Thoracic aorta (tissue), 2 donors: Measurements from ENCODE around the gene RGL3. TPM values are rescaled to one million over a fixed set of nuclear protein-coding genes. Genes with fewer than 3 reads are reported as not detected.

Experiments used
- ATAC-seq: fragments of 150-250 bp; one replicate; pipeline ENCODE4 v1.8.0; 2017; ENCODE audit warnings: low read depth; ENCODE audit not compliant: insufficient number of reproducible peaks, low FRiP score
- DNase-seq: peaks from one replicate; pipeline ENCODE4 v3.0.0-alpha.2; 2020; ENCODE audit warnings: low spot score
- H3K27ac ChIP-seq, 2 donors: fragments of 200-600 bp; sonication (generic); 1 replicate in 1 of 2; 2 replicates in 1 of 2; pipeline ENCODE4 v1.5.1; 2016; ENCODE audit warnings: mild to moderate bottlenecking in 2 of 2, moderate library complexity in 2 of 2
- H3K27me3 ChIP-seq: fragments of 200-600 bp; sonication (generic); replicated peaks from 2 replicates; pipeline ENCODE4 v1.6.0; 2016; ENCODE audit warnings: mild to moderate bottlenecking; ENCODE audit not compliant: insufficient read depth
- H3K36me3 ChIP-seq: fragments of 200-600 bp; sonication (generic); one replicate; pipeline ENCODE4 v1.5.1; 2016
- H3K4me1 ChIP-seq, 2 donors: fragments of 200-600 bp; sonication (generic); 1 replicate in 1 of 2; 2 replicates in 1 of 2; pipeline versions ENCODE4 v1.5.1 to v1.6.0; 2016; ENCODE audit warnings: low read depth in 2 of 2, mild to moderate bottlenecking in 1 of 2; ENCODE audit not compliant: control insufficient read depth in 1 of 2
- H3K4me3 ChIP-seq: fragments of 200-600 bp; sonication (generic); 2 replicates; pipeline ENCODE4 v1.5.1; 2016; ENCODE audit warnings: mild to moderate bottlenecking
- H3K9me3 ChIP-seq: fragments of 200-600 bp; sonication (generic); 2 replicates; pipeline ENCODE4 v1.5.1; 2016
- CTCF ChIP-seq: fragments of 200-600 bp; sonication (generic); IDR thresholded peaks from one replicate; pipeline ENCODE4 v1.5.1; 2019; ENCODE audit warnings: antibody characterized with exemption
- total RNA-seq, 2 donors: library from RNA; depleted of rRNA; stranded (reverse); fragments of >200 nt; gene quantifications; one replicate each; pipeline versions ENCODE4 v1.1.0 to v1.2.3, GENCODE V29; 2016

Gene RGL3
- total RNA-seq, 2 donors from 2014 or later = 43.6 to 47.4 TPM

- DNase-seq = no peak
- H3K27me3 ChIP-seq = no peaks in the 10 kb centered on the region
- no peaks in the 10 kb centered on the region for H3K36me3 ChIP-seq
- no peak overlapping the region for H3K27ac ChIP-seq
- no peak overlapping the region for H3K4me3 ChIP-seq
- no peak for TF ChIP-seq CTCF
- ATAC-seq = no peak
- no peaks in the 10 kb centered on the region for H3K4me1 ChIP-seq
- peaks cover 6% of the 10 kb centered on the region for H3K9me3 ChIP-seq
Observed at GRCh38 chr19:11390933-11391680, 28.0 kb downstream of the RGL3 start.

- Histone ChIP-seq H3K36me3 (no peaks in the 10 kb centered on the region), H3K27ac (no peak overlapping the region), H3K4me3 (no peak overlapping the region), H3K27me3 (no peaks in the 10 kb centered on the region), H3K9me3 (peaks cover 6% of the 10 kb centered on the region), H3K4me1 (no peaks in the 10 kb centered on the region)
- ATAC-seq (no peak), DNase-seq (no peak)
- no peak for TF ChIP-seq CTCF
Observed at GRCh38 chr19:11390359-11390758, 28.8 kb downstream of the RGL3 start.

GRCh38 chr19:11387162-11388034, 31.7 kb downstream of the RGL3 start:
- peaks cover 8 to 19% of the 10 kb centered on the region in 2 donors for H3K4me1 ChIP-seq
- no peaks in the 10 kb centered on the region for H3K27me3 ChIP-seq
- H3K9me3 ChIP-seq = peaks cover 6% of the 10 kb centered on the region
- TF ChIP-seq CTCF = no peak
- ATAC-seq (no peak), DNase-seq (no peak)
- no peak overlapping the region for H3K4me3 ChIP-seq
- no peaks in the 10 kb centered on the region for H3K36me3 ChIP-seq
- no peak overlapping the region for H3K27ac ChIP-seq

- no peak overlapping the region for H3K4me3 ChIP-seq
- no peak for ATAC-seq
Observed at GRCh38 chr19:11384778-11385129, 34.4 kb downstream of the RGL3 start.

More at GRCh38 chr19:11384778-11385129, 34.4 kb downstream of the RGL3 start:
- Histone ChIP-seq H3K27me3 (no peaks in the 10 kb centered on the region), H3K4me1 (peaks cover 8 to 38% of the 10 kb centered on the region in 2 donors), H3K36me3 (no peaks in the 10 kb centered on the region), H3K9me3 (no peaks in the 10 kb centered on the region), H3K27ac (no peak overlapping the region)
- no peak for DNase-seq
- no peak for TF ChIP-seq CTCF
